ENCODE results near the gene SLC25A25.

Gene SLC25A25

DNA sequence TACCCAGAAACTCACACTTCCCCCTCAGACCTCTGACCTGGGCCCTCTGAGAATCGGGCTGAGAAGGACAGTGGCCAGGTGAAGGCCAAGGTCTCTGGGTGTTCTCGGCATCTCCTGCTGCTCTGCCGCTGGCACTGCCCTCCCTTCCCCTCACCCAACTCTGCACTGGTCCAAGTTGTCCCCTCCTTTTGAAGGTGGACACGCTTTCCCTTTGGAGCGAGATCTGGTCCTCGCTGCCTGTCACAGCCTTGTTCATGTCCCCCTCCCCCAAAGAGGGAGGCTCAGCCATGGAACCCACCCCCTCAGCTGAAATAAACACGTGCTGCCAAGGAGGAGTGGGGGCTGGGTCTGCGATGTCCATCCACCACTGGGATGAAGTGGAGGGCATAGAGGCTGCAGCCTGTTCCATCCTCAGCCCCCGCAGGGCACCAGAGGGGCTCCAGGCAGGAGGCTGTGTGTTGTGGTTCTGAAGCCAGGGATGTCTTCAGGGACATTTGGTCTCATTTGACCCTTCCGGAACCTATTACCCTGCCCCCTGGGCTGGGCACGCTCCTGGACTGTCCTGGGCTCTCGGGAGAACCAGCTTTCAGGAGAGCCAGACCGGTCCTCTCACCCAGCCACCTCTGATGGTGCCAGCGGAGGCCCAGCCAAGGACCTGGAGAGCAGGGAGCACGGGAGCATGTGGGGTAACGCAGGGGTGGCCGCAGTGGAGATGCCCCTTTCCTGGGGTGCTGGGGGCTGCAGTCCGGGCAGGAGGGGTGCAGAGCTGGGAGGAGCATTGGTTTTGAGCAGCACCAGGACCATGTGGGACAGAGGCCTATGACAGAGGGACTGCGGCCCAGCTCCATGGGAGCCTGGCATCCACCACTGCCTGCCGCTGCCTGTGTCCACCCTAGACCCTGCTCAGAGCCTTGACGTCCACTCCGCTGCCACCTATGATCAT, 76.5 kb downstream of the SLC25A25 start:
- H3K36me3 ChIP-seq (ENCODE audit: control insufficient read depth, insufficient read depth, low read length), result no peaks in the 10 kb centered on the region
- no peak overlapping the region for H3K4me3 ChIP-seq (ENCODE audit: low read depth, low read length)
- no peak overlapping the region for H3K27ac ChIP-seq (ENCODE audit: low read depth, low read length)
- H3K9me3 ChIP-seq (ENCODE audit: control insufficient read depth, insufficient read depth, low read depth, low read length), result no peaks in the 10 kb centered on the region
- H3K27me3 ChIP-seq (ENCODE audit: control insufficient read depth, insufficient read depth, low read length), result no peaks in the 10 kb centered on the region
- H3K9ac ChIP-seq (ENCODE audit: low read length), result no peak overlapping the region
- H3K4me1 ChIP-seq (ENCODE audit: control insufficient read depth, insufficient read depth, low read length), result no peaks in the 10 kb centered on the region

DNA sequence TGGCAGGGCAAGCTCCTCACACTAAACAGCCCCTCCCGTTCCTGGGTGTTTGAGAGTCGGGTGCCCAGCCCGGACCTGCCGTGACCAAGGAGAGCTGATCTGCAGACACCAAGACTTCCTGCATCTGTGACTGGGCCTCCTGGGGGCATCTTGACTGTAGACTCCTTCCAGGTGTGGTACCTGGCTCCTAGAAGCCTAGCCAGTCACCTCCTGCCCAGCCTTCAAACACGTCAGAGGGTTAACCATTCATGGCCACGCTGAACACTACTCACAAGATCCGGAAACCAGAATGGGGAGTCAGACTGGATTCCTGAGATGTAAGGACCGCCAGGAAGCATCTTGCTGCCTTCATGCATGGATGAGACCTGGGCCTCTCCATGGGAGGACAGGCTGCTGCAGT, 77.5 kb downstream of the SLC25A25 start:
- Histone ChIP-seq H3K27me3 (ENCODE audit: control insufficient read depth, insufficient read depth, low read length) (no peaks in the 10 kb centered on the region), H3K9ac (ENCODE audit: low read length) (no peak overlapping the region), H3K27ac (ENCODE audit: low read depth, low read length) (no peak overlapping the region), H3K9me3 (ENCODE audit: control insufficient read depth, insufficient read depth, low read depth, low read length) (no peaks in the 10 kb centered on the region), H3K36me3 (ENCODE audit: control insufficient read depth, insufficient read depth, low read length) (no peaks in the 10 kb centered on the region), H3K4me3 (ENCODE audit: low read depth, low read length) (no peak overlapping the region), H3K4me1 (ENCODE audit: control insufficient read depth, insufficient read depth, low read length) (no peaks in the 10 kb centered on the region)

DNA sequence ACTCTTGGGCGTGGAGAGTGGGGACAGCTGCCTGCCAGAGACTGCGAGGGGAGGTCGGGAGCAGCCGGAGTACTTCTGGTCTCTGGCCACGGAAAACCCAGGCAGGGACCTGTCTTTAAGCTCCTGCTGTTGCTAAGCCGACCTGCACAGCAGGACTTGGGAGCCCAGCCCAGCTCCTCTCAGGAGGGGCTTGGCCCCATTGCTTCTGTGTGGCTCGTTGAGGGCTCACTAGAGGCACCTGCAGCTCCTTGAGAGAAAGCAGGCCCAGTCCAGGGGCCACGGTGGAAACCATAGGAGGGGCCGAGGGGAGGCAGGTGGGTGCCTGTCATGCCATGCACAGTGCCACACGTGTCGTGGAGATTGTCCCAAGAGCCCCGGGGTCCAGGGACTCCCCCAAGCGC, 77.9 kb downstream of the SLC25A25 start:
- Histone ChIP-seq H3K4me1 (ENCODE audit: control insufficient read depth, insufficient read depth, low read length) (peaks cover 3% of the 10 kb centered on the region; the same call in 1 of the 2 replicates), H3K9ac (ENCODE audit: low read length) (no peak overlapping the region), H3K27me3 (ENCODE audit: control insufficient read depth, insufficient read depth, low read length) (no peaks in the 10 kb centered on the region), H3K36me3 (ENCODE audit: control insufficient read depth, insufficient read depth, low read length) (no peaks in the 10 kb centered on the region), H3K27ac (ENCODE audit: low read depth, low read length) (no peak overlapping the region), H3K4me3 (ENCODE audit: low read depth, low read length) (no peak overlapping the region), H3K9me3 (ENCODE audit: control insufficient read depth, insufficient read depth, low read depth, low read length) (no peaks in the 10 kb centered on the region)

DNA sequence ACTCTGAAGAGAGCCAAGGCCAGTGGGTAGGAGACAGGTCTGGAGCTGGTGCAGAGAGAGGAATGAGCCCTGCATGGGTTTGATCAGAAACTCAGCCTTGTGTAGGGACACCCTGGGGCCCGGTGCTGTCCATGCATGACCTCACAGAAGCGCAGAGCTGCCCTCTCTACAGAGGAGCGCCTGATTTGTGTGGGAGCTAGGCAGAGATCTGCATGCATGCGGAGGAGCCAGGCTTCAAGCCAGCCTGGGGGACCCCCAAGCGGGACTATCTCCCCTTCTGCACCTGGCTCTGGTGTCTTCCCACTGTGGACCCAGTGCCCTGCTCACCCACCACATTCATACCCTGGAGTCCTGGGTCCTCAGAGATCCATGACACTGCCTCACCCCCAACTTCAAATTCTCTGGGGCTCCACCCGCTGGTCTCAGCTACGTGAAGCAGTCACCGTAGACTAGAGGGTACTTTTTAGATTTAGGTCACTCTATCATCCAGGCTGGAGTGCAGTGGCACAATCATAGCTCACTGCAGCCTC, 78.6 kb downstream of the SLC25A25 start:
- H3K27ac ChIP-seq (ENCODE audit: low read depth, low read length), result no peak overlapping the region
- H3K9ac ChIP-seq (ENCODE audit: low read length), result no peak overlapping the region
- H3K9me3 ChIP-seq (ENCODE audit: control insufficient read depth, insufficient read depth, low read depth, low read length), result no peaks in the 10 kb centered on the region
- no peaks in the 10 kb centered on the region for H3K36me3 ChIP-seq (ENCODE audit: control insufficient read depth, insufficient read depth, low read length)
- no peaks in the 10 kb centered on the region for H3K27me3 ChIP-seq (ENCODE audit: control insufficient read depth, insufficient read depth, low read length)
- peaks cover 3% of the 10 kb centered on the region; the same call in 1 of the 2 replicates for H3K4me1 ChIP-seq (ENCODE audit: control insufficient read depth, insufficient read depth, low read length)
- no peak overlapping the region for H3K4me3 ChIP-seq (ENCODE audit: low read depth, low read length)

DNA sequence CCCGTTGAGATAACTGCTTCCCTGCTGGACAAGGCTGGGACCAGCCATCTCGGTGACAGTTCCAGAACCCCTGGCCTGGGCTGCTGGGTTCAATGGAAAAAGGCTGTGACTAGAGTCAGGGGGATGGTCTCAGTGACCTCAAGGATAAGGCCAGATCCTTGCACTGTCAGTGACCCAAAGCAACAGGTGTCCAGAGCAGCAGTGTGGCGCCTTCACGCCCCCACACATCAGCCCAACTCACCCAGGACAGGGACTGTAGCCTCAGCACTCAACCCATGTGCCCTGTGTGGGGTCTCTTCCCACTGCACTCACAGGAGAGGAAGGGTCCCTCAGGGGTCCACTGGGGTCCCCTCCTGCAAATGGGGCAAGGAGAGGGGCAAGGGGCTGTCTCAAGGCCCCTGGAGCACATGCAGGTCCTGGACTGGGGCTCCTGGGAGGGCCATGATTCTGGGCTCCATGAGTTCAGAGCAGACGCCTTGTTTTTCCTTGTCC, 80.5 kb downstream of the SLC25A25 start:
- no peak overlapping the region for H3K9ac ChIP-seq (ENCODE audit: low read length)
- H3K4me3 ChIP-seq (ENCODE audit: low read depth, low read length), result no peak overlapping the region
- peaks cover 3% of the 10 kb centered on the region; the same call in 1 of the 2 replicates for H3K4me1 ChIP-seq (ENCODE audit: control insufficient read depth, insufficient read depth, low read length)
- H3K27me3 ChIP-seq (ENCODE audit: control insufficient read depth, insufficient read depth, low read length), result no peaks in the 10 kb centered on the region
- H3K9me3 ChIP-seq (ENCODE audit: control insufficient read depth, insufficient read depth, low read depth, low read length), result no peaks in the 10 kb centered on the region
- H3K36me3 ChIP-seq (ENCODE audit: control insufficient read depth, insufficient read depth, low read length), result no peaks in the 10 kb centered on the region
- no peak overlapping the region for H3K27ac ChIP-seq (ENCODE audit: low read depth, low read length)

DNA sequence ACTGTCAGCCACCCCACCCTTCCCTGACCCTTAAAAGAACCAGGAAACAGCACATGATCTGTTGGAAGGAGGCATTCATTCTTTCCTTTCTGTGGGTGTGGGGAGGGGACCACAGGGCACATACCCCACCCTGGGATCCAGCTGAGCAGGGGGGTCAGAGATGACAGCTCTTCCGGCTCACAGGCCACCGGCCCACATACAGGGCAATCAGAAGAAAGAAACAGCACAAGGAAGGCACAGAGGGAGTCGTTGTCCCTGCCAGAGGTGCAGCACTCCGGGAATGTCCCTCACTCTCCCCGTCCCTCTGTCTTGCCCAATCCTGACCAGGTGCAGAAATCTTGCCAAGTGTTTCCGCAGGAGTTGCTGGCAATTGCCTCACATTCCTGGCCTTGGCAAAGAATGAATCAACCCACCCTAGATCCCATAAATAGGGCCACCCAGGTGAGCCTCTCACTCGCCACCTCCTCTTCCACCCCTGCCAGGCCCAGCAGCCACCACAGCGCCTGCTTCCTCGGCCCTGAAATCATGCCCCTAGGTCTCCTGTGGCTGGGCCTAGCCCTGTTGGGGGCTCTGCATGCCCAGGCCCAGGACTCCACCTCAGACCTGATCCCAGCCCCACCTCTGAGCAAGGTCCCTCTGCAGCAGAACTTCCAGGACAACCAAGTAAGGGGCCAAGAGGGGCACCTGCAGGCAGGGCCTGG, 81.1 kb downstream of the SLC25A25 start, which contains the start of gene LCN2:
Gene LCN2 (plus strand): TSS at position 453 of the 701 bp plus-strand sequence. CDS start 73 bp downstream, at position 526.
- no peak within 1 kb of the TSS for H3K4me3 ChIP-seq (ENCODE audit: low read depth, low read length)
- peaks cover 3% of the 10 kb centered on the region; the same call in 1 of the 2 replicates for H3K4me1 ChIP-seq (ENCODE audit: control insufficient read depth, insufficient read depth, low read length)
- no peak within 1 kb of the TSS for H3K9ac ChIP-seq (ENCODE audit: low read length)
- H3K27me3 ChIP-seq (ENCODE audit: control insufficient read depth, insufficient read depth, low read length), result no peaks in the 10 kb centered on the region
- no peaks in the 10 kb centered on the region for H3K9me3 ChIP-seq (ENCODE audit: control insufficient read depth, insufficient read depth, low read depth, low read length)
- H3K27ac ChIP-seq (ENCODE audit: low read depth, low read length), result no peak within 1 kb of the TSS
- no peaks in the 10 kb centered on the region for H3K36me3 ChIP-seq (ENCODE audit: control insufficient read depth, insufficient read depth, low read length)

DNA sequence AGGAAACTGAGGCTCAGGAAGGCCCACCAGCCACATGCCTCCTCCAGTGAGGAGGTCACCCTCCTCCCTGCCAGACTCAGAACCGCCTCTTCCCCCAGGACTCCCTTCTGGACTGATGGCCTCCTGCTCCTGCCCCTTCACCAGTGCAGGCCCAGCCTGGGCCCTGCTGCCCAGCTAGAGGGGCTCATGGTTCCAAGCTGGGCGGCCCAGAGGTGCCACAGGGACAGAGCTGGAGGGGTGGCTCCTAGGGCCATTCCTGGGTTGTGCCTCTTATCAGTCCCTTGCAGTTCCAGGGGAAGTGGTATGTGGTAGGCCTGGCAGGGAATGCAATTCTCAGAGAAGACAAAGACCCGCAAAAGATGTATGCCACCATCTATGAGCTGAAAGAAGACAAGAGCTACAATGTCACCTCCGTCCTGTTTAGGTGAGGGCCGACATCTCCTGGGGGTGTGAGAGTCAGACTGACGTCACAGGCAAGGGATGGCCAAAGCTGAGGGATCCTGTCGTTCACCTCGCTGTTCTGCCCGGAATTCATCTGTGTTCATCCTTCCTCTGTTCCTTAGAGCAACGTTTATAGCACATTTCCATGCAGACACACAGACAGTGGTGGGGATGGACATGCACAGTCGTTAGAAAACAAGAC, 82.0 kb downstream of the SLC25A25 start:
- H3K27me3 ChIP-seq (ENCODE audit: control insufficient read depth, insufficient read depth, low read length), result no peaks in the 10 kb centered on the region
- no peak overlapping the region for H3K27ac ChIP-seq (ENCODE audit: low read depth, low read length)
- no peak overlapping the region for H3K9ac ChIP-seq (ENCODE audit: low read length)
- H3K36me3 ChIP-seq (ENCODE audit: control insufficient read depth, insufficient read depth, low read length), result no peaks in the 10 kb centered on the region
- no peaks in the 10 kb centered on the region for H3K9me3 ChIP-seq (ENCODE audit: control insufficient read depth, insufficient read depth, low read depth, low read length)
- no peak overlapping the region for H3K4me3 ChIP-seq (ENCODE audit: low read depth, low read length)
- peaks cover 5% of the 10 kb centered on the region for H3K4me1 ChIP-seq (ENCODE audit: control insufficient read depth, insufficient read depth, low read length)

DNA sequence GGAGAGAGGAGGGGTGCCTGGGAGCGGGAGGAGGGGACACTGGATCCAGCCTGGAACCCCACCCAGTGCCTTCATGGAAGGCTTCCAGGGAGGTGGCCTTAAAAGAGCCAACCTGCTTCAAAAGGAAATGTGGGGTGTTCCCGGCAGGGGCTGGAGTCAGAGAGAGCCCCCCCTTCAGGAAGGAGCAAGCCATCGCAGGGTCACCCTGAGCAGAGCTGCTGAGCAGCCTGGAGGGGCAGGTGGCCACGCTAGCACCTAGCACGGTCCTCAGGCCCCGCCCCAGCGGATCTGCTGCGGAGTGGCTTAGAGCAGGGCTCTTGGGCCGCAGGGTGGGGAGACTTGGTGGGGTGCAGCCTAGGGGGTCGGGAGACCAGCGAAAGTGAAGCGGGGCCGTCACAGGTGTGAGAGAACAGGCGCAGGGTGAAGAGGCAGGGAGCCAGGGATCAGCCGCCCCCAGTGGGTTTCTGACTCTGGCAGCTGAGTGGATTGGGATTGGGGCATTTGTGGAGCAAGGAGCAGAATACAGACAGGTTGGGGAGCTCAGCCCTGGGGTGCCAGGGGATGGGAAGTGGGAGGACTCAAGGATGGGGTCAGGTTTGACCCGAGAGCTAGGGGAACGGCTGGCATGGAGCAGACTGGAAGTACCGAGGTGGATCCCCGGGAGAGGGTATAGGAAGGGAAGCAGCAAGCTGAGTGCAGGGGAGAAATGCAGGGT, 82.7 kb downstream of the SLC25A25 start:
- Histone ChIP-seq H3K9ac (ENCODE audit: low read length) (no peak overlapping the region), H3K4me3 (ENCODE audit: low read depth, low read length) (no peak overlapping the region), H3K27ac (ENCODE audit: low read depth, low read length) (no peak overlapping the region), H3K27me3 (ENCODE audit: control insufficient read depth, insufficient read depth, low read length) (no peaks in the 10 kb centered on the region), H3K36me3 (ENCODE audit: control insufficient read depth, insufficient read depth, low read length) (no peaks in the 10 kb centered on the region), H3K9me3 (ENCODE audit: control insufficient read depth, insufficient read depth, low read depth, low read length) (no peaks in the 10 kb centered on the region), H3K4me1 (ENCODE audit: control insufficient read depth, insufficient read depth, low read length) (peaks cover 5% of the 10 kb centered on the region)

DNA sequence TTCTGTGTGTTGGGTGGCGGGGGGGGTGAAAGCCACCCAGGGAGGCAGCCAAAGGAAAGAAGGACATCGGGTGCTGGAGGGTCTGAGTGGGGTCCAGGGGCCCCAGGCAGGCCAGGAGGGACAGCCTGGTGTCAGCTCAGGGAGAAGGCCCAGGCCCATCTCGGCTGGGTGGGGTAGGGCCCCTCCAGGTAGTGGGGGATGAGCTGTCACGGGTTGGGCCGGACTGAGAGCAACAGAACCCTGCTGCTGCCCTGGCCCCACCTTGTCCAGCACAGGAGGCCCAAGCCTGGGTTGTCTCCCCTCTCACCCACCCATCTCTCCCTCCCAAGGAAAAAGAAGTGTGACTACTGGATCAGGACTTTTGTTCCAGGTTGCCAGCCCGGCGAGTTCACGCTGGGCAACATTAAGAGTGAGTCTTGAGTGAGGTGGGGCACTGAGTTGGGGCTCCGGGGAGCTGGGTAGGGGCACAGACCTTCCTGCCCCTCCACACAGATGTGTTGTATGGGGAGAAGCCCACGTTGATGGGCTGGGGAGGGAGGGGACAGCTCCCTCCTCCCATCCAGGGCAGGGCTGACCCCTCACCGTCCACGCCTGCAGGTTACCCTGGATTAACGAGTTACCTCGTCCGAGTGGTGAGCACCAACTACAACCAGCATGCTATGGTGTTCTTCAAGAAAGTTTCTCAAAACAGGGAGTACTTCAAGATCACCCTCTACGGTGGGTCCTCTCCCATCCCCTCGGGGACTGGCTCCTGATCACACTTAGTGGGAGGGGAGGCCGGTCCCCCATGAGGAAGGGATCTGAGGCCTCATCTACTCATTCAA, 83.5 kb downstream of the SLC25A25 start:
- no peak overlapping the region for H3K27ac ChIP-seq (ENCODE audit: low read depth, low read length)
- H3K36me3 ChIP-seq (ENCODE audit: control insufficient read depth, insufficient read depth, low read length), result no peaks in the 10 kb centered on the region
- H3K4me3 ChIP-seq (ENCODE audit: low read depth, low read length), result no peak overlapping the region
- H3K27me3 ChIP-seq (ENCODE audit: control insufficient read depth, insufficient read depth, low read length), result no peaks in the 10 kb centered on the region
- H3K4me1 ChIP-seq (ENCODE audit: control insufficient read depth, insufficient read depth, low read length), result peaks cover 5% of the 10 kb centered on the region
- no peak overlapping the region for H3K9ac ChIP-seq (ENCODE audit: low read length)
- H3K9me3 ChIP-seq (ENCODE audit: control insufficient read depth, insufficient read depth, low read depth, low read length), result no peaks in the 10 kb centered on the region

Data from HUES6 (cell line).